ENCODE results near the gene IER3.
A peak's percentile ranks its signal among the peaks of the same experiment; 100 is the strongest.

The IER3 gene

GRCh38 chr6:30774701-30775100 lies 30.4 kb upstream of the IER3 start:
- Mint-ChIP-seq H3K36me3 (ENCODE audit: low read depth) (peaks cover 3% of the 10 kb centered on the region), H3K27ac (no peak overlapping the region), H3K4me1 (peaks cover 38% of the 10 kb centered on the region), H3K9me3 (peaks cover 11% of the 10 kb centered on the region), H3K27me3 (ENCODE audit: low read depth, poor library complexity) (peaks cover 4% of the 10 kb centered on the region), H3K4me3 (no peak overlapping the region)
- no peak for DNase-seq
- TF ChIP-seq CTCF (IDR thresholded peaks at IDR 0.05) = no peak

GRCh38 chr6:30770592-30770991 lies 26.2 kb upstream of the IER3 start:
- peaks cover 51% of the 10 kb centered on the region for H3K4me1 Mint-ChIP-seq
- H3K27ac Mint-ChIP-seq = no peak overlapping the region

GRCh38 chr6:30769853-30770524 lies 25.6 kb upstream of the IER3 start:
- Mint-ChIP-seq H3K4me3 (peak overlapping the region; percentile 61), H3K4me1 (peaks cover 57% of the 10 kb centered on the region), H3K27me3 (ENCODE audit: low read depth, poor library complexity) (peaks cover 9% of the 10 kb centered on the region), H3K36me3 (ENCODE audit: low read depth) (no peaks in the 10 kb centered on the region), H3K27ac (peak overlapping the region; percentile 98), H3K9me3 (peaks cover 6% of the 10 kb centered on the region)
- no peak for DNase-seq
- no peak for TF ChIP-seq CTCF (IDR thresholded peaks at IDR 0.05)

More at GRCh38 chr6:30770592-30770991, 26.2 kb upstream of the IER3 start:
- Mint-ChIP-seq H3K9me3 (peaks cover 6% of the 10 kb centered on the region), H3K27me3 (ENCODE audit: low read depth, poor library complexity) (peaks cover 9% of the 10 kb centered on the region), H3K4me3 (no peak overlapping the region), H3K36me3 (ENCODE audit: low read depth) (no peaks in the 10 kb centered on the region)
- TF ChIP-seq CTCF (IDR thresholded peaks at IDR 0.05) = no peak
- no peak for DNase-seq

GRCh38 chr6:30769088-30769852 lies 24.9 kb upstream of the IER3 start:
- Mint-ChIP-seq H3K27me3 (ENCODE audit: low read depth, poor library complexity) (peaks cover 9% of the 10 kb centered on the region), H3K4me1 (peaks cover 64% of the 10 kb centered on the region), H3K9me3 (peaks cover 6% of the 10 kb centered on the region), H3K36me3 (ENCODE audit: low read depth) (no peaks in the 10 kb centered on the region), H3K27ac (peak overlapping the region; percentile 98), H3K4me3 (peak overlapping the region; percentile 61)
- DNase-seq = peak; percentile 19
- TF ChIP-seq CTCF (IDR thresholded peaks at IDR 0.05) = no peak

- TF ChIP-seq CTCF (IDR thresholded peaks at IDR 0.05) = no peak
- H3K36me3 Mint-ChIP-seq (ENCODE audit: low read depth) = no peaks in the 10 kb centered on the region
- H3K27me3 Mint-ChIP-seq (ENCODE audit: low read depth, poor library complexity) = peaks cover 9% of the 10 kb centered on the region
- peak overlapping the region; percentile 24 for H3K4me3 Mint-ChIP-seq
- H3K27ac Mint-ChIP-seq = peak overlapping the region; percentile 85
- DNase-seq = no peak
- H3K4me1 Mint-ChIP-seq = peaks cover 64% of the 10 kb centered on the region
- H3K9me3 Mint-ChIP-seq = peaks cover 6% of the 10 kb centered on the region
Observed at GRCh38 chr6:30768634-30769087, 24.3 kb upstream of the IER3 start.

Measured in nephron progenitor cell (in vitro differentiated cells).